Neural cell (in vitro differentiated cells): ENCODE results near the gene SPRING1. TPM values are rescaled to one million over a fixed set of nuclear protein-coding genes. Genes with fewer than 3 reads are reported as not detected.
A peak's percentile ranks its signal among the peaks of the same experiment; 100 is the strongest.
"Not testable (repeated sequence)": the region's sequence is repeated elsewhere in the genome, so short reads cannot be mapped to it uniquely, and the experiment has no call there.

Experiments used
- H2AFZ ChIP-seq: fragments of 200-600, 300-800 bp; sonication (generic), shearing (Covaris generic); 2 replicates; pipeline ENCODE4 v1.6.0; 2014; ENCODE audit warnings: low read depth, mild to moderate bottlenecking, antibody characterized with exemption, low read length, moderate library complexity
- H3F3A ChIP-seq: fragments of 200-600 bp; shearing (Covaris generic); 2 replicates; pipeline ENCODE4 v1.6.1; 2016; ENCODE audit warnings: mild to moderate bottlenecking, moderate library complexity, mixed read lengths, antibody characterized with exemption, low read length; ENCODE audit not compliant: insufficient read depth, poor library complexity, severe bottlenecking
- H3K27ac ChIP-seq: fragments of 200-600, 300-800 bp; sonication (generic), shearing (Covaris generic); 2 replicates; pipeline ENCODE4 v1.5.1; 2014; ENCODE audit warnings: mild to moderate bottlenecking, low read length, moderate library complexity
- H3K27me3 ChIP-seq: fragments of 300-800, 200-600 bp; sonication (generic), shearing (Covaris generic); 2 replicates; pipeline ENCODE4 v1.6.0; 2014; ENCODE audit warnings: mild to moderate bottlenecking, low read depth, low read length, moderate library complexity; ENCODE audit not compliant: insufficient read depth
- H3K36me3 ChIP-seq: fragments of 300-800, 200-600 bp; sonication (generic), shearing (Covaris generic); 2 replicates; pipeline ENCODE4 v1.5.1; 2014; ENCODE audit warnings: mild to moderate bottlenecking, antibody characterized with exemption, low read length, moderate library complexity; ENCODE audit not compliant: insufficient read depth
- H3K4me2 ChIP-seq: fragments of 300-800, 200-600 bp; sonication (generic), shearing (Covaris generic); 2 replicates; pipeline ENCODE4 v1.6.0; 2014; ENCODE audit warnings: mild to moderate bottlenecking, low read length
- H3K4me3 ChIP-seq: fragments of 300-800, 200-600 bp; sonication (generic), shearing (Covaris generic); 2 replicates; pipeline ENCODE4 v1.5.1; 2014; ENCODE audit warnings: mild to moderate bottlenecking, low read length, moderate library complexity
- H3K79me2 ChIP-seq: fragments of 200-600 bp; shearing (Covaris generic); replicated peaks from 2 replicates; pipeline ENCODE4 v1.6.0; 2014; ENCODE audit warnings: mild to moderate bottlenecking, low read length, moderate library complexity; ENCODE audit not compliant: insufficient read depth
- H3K9ac ChIP-seq: fragments of 300-800, 200-600 bp; sonication (generic), shearing (Covaris generic); 2 replicates; pipeline ENCODE4 v1.6.1; 2016; ENCODE audit warnings: mild to moderate bottlenecking, low read length, mixed read lengths
- H3K9me2 ChIP-seq: fragments of 200-600 bp; shearing (Covaris generic); 2 replicates; pipeline ENCODE4 v1.6.1; 2016; ENCODE audit warnings: mild to moderate bottlenecking, low read length, mixed read lengths; ENCODE audit not compliant: insufficient read depth
- H3K9me3 ChIP-seq: fragments of 200-600, 300-800 bp; sonication (generic), shearing (Covaris generic); 2 replicates; pipeline ENCODE4 v1.6.1; 2016; ENCODE audit warnings: mild to moderate bottlenecking, mixed run types, low read length, moderate library complexity, mixed read lengths
- H4K20me1 ChIP-seq: fragments of 200-600 bp; shearing (Covaris generic); 2 replicates; pipeline ENCODE4 v1.6.1; 2016; ENCODE audit warnings: mild to moderate bottlenecking, mixed run types; ENCODE audit not compliant: insufficient read depth
- CTCF ChIP-seq: fragments of 450-650 bp; IDR thresholded peaks from 2 replicates; pipeline ENCODE4 v1.5.1; 2014; ENCODE audit warnings: antibody characterized with exemption, mild to moderate bottlenecking, moderate library complexity; ENCODE audit not compliant: poor library complexity, severe bottlenecking
- EP300 ChIP-seq: fragments of 450-650 bp; conservative IDR thresholded peaks from 2 replicates; pipeline ENCODE4 v1.6.1; 2014; ENCODE audit warnings: antibody characterized with exemption, mild to moderate bottlenecking, moderate library complexity; ENCODE audit not compliant: poor library complexity, severe bottlenecking
- EZH2 ChIP-seq: fragments of 200-600, 300-800 bp; shearing (Covaris generic), sonication (generic); IDR thresholded peaks from 2 replicates; pipeline ENCODE4 v1.6.1; 2014; ENCODE audit warnings: antibody characterized with exemption, low read length, borderline replicate concordance, mild to moderate bottlenecking; ENCODE audit not compliant: insufficient read depth, poor library complexity, severe bottlenecking
- MXI1 ChIP-seq: fragments of 450-650 bp; conservative IDR thresholded peaks from 2 replicates; pipeline ENCODE4 v1.6.1; 2014; ENCODE audit warnings: antibody characterized with exemption, mild to moderate bottlenecking; ENCODE audit not compliant: poor library complexity, severe bottlenecking
- POLR2AphosphoS5 ChIP-seq: IDR thresholded peaks from 2 replicates; pipeline ENCODE4 v1.6.1; 2012
- RAD21 ChIP-seq: fragments of 450-650 bp; conservative IDR thresholded peaks from 2 replicates; pipeline ENCODE4 v1.6.1; 2014; ENCODE audit warnings: antibody characterized with exemption, mild to moderate bottlenecking, moderate library complexity
- REST ChIP-seq: IDR thresholded peaks from 2 replicates; pipeline ENCODE4 v1.6.1; 2012; ENCODE audit warnings: borderline replicate concordance
- SMC3 ChIP-seq: fragments of 450-650 bp; conservative IDR thresholded peaks from 2 replicates; pipeline ENCODE4 v1.6.1; 2014; ENCODE audit warnings: antibody characterized with exemption, mild to moderate bottlenecking, moderate library complexity; ENCODE audit not compliant: poor library complexity
- TAF1 ChIP-seq: IDR thresholded peaks from 2 replicates; pipeline ENCODE4 v1.6.1; 2012; ENCODE audit warnings: low read depth
- polyA plus RNA-seq: library from polyadenylated mRNA; depleted of rRNA; stranded (reverse); fragments of >200 nt; gene quantifications from 2 replicates; pipeline ENCODE4 v1.2.3, GENCODE V29; 2014

SPRING1 gene
- polyA plus RNA-seq, 1 donor from 2014 or later, result 48.1 TPM

- H3K79me2 ChIP-seq, H3K9ac ChIP-seq, H4K20me1 ChIP-seq, H3K9me3 ChIP-seq, H3K9me2 ChIP-seq, H3K36me3 ChIP-seq, H3K27me3 ChIP-seq, H3K4me3 ChIP-seq, H2AFZ ChIP-seq, H3K4me2 ChIP-seq, H3F3A ChIP-seq, H3K27ac ChIP-seq: not testable (repeated sequence)
Measured at GRCh38 chr12:116742787-116743186, 4.9 kb upstream of the SPRING1 start.

- Histone ChIP-seq H3K9me2 (no peaks in the 10 kb centered on the region), H2AFZ (no peak overlapping the region), H3K79me2 (peaks cover 24% of the 10 kb centered on the region), H4K20me1 (no peaks in the 10 kb centered on the region), H3K9ac (peak overlapping the region; percentile 82), H3K4me3 (peak overlapping the region; percentile 80), H3F3A (no peaks in the 10 kb centered on the region), H3K27me3 (no peaks in the 10 kb centered on the region), H3K36me3 (no peaks in the 10 kb centered on the region), H3K9me3 (no peaks in the 10 kb centered on the region), H3K4me2 (peak overlapping the region; percentile 75), H3K27ac (no peak overlapping the region)
- no peak for TF ChIP-seq REST
- TF ChIP-seq TAF1, result no peak
- TF ChIP-seq CTCF, result no peak
- TF ChIP-seq RAD21, result no peak
- no peak for TF ChIP-seq POLR2AphosphoS5
- no peak for TF ChIP-seq SMC3
- TF ChIP-seq EZH2, result no peak
- TF ChIP-seq EP300, result no peak
Measured at GRCh38 chr12:116739381-116739887, 1.6 kb upstream of the SPRING1 start.

- TF ChIP-seq POLR2AphosphoS5 (no peak), MXI1 (no peak), SMC3 (no peak), REST (no peak)
Measured at GRCh38 chr12:116736962-116737773, 701 bp downstream of the SPRING1 start.

More at GRCh38 chr12:116736962-116737773, 701 bp downstream of the SPRING1 start:
- Histone ChIP-seq H3K9ac (peak overlapping the region; percentile 69), H3K9me2 (no peaks in the 10 kb centered on the region), H3K36me3 (no peaks in the 10 kb centered on the region), H3K27ac (no peak overlapping the region), H2AFZ (peak overlapping the region; percentile 41), H3K27me3 (no peaks in the 10 kb centered on the region), H3K79me2 (peaks cover 24% of the 10 kb centered on the region), H3K4me3 (peak overlapping the region; percentile 80), H4K20me1 (no peaks in the 10 kb centered on the region), H3K4me2 (peak overlapping the region; percentile 71), H3K9me3 (no peaks in the 10 kb centered on the region), H3F3A (no peaks in the 10 kb centered on the region)
